HG02973 (cell line): ENCODE measurements around the gene NBEAL2.

Experiments
- ATAC-seq: cut with Tn5 transposase; IDR thresholded peaks from one replicate; pipeline ENCODE4 v1.9.1; 2021; ENCODE audit warnings: moderate library complexity; ENCODE audit not compliant: unreplicated experiment

The NBEAL2 gene

DNA sequence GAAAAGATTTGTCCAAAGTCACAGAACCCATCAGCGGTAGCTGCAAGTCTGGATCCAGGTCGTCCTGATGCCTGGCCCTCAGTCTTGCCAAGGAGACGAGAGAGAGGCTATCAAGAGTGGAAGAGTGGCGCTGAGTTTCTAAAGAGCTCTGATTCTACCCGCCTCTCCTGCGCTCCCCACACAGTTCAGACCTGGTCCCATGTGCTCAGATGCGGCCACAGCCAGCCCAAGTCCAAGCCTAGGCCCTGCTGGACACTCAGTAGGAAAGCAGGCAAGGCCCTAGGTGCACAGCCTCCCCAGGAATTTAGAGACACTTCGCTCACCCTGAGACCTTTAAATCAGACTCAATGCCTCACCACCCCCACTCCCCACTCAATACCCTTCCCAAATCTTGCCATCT, 35.3 kb upstream of the NBEAL2 start:
- no peak for ATAC-seq

GRCh38 chr3:46946416-46946815, 33.0 kb upstream of the NBEAL2 start:
- ATAC-seq = no peak

DNA sequence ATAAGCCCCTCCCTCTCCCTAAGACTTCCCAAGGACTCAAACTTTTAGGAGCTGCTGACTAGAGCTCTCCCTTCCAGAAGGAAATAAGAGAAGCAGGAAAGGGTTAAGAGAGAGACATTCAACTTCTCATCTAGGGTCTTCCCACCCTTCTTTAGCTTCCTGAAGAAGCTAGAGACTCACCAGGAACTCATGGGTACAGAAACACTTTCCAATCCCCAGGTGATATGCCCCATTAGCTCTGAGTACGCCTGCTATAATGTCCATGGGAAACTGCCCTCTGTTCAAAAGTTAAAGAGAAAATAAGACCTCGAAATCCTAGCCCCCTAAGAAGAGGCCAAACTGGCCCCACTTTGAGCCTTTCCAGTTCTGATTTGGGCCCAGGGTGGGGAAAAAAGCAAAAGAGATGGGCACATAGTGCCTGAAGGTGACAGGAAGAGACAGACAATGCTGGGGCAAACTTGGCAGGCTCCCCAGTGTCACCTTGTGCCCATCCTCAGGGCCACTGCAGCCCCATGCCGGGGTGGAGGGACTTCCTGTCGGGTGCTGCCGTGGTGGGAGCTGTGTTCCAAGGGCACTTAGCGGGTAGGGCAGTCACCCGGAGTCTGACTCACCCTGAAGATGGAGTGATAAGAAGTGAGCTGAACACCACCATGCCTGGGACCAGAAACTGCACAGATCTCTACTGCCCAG, 32.5 kb upstream of the NBEAL2 start:
- no peak for ATAC-seq

DNA sequence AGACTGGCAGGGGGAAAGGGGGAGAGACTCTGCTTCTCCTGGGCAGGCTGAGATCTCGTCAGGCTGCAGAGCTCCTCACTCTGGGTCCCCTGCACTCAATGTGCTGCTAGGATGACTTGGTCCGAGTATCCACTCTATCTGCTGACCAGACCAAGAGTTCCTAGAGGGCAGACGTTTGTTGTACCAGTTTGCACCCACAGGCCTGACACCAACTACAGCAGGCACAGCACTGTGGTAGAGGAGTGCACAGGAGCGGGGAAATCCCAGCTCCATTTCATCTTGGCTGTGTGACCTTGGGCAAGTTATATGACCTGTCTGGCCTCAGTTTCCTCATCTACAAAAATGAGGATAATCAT, 31.9 kb upstream of the NBEAL2 start:
- no peak for ATAC-seq

GRCh38 chr3:46947981-46948791, 31.3 kb upstream of the NBEAL2 start:
- no peak for ATAC-seq

GRCh38 chr3:46948830-46949671, 30.4 kb upstream of the NBEAL2 start:
- no peak for ATAC-seq

DNA sequence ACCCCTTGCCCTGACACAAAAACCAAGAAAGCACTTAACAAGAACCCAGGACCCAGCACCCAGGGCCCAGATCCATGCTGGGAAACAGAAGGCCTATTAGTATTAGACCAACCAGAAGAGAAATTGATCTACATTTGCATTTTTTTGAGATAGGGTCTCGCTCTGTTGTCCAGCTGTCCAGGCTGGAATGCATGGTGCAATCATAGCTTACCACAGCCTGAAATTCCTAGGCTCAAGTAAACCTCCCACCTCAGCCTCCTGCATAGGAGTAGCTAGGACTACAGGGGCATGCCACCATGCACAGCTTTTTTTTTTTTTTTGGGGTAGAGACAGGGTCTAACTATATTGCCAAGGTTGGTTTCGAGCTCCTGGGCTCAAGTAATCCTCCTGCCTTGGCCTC, 29.3 kb upstream of the NBEAL2 start:
- ATAC-seq = no peak

DNA sequence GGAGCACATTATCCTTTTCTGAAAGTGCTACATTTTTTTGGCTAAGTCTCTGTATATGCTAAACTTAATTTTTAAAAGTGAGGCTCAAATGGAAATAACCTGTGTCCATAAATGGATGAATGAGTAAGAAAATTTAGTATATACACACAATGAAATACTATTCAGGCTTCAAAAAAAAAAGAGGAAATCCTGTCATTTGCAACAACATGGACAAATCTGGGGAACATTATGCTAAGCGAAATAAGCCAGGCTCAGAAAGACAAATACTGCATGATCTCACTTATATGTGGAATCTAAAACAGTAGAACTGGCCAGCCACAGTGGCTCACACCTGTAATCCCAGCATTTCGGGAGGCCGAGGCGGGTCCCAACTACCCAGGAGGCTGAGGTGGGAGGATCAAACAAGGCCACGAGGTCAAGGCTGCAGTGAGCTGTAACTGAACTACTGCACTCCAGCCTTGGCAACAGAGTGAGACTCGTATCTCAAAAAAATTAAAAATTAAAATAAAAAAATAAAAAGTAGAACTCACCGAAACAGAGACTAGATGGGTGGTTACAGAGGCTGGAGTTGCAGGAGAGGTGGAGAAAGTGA, 28.7 kb upstream of the NBEAL2 start:
- ATAC-seq = no peak

DNA sequence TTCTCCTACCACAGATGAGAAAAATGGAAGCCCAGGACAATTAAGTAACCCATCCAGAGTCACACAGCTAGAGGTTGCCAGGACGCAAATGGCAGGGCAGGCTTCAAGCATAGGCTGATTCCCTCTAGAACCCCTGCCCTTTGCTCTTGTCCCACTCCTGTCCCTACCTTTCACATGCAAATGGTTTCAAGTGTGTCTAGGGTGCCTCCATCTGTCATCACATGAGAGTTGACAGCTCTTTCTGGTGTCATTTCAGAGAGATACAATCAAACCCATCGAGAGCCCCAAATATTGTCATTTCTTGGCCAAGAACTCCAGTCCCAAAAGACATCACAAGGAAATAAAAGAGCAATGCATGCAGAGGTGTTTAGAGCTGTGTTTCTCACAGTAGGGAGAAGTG, 26.7 kb upstream of the NBEAL2 start:
- ATAC-seq = no peak

DNA sequence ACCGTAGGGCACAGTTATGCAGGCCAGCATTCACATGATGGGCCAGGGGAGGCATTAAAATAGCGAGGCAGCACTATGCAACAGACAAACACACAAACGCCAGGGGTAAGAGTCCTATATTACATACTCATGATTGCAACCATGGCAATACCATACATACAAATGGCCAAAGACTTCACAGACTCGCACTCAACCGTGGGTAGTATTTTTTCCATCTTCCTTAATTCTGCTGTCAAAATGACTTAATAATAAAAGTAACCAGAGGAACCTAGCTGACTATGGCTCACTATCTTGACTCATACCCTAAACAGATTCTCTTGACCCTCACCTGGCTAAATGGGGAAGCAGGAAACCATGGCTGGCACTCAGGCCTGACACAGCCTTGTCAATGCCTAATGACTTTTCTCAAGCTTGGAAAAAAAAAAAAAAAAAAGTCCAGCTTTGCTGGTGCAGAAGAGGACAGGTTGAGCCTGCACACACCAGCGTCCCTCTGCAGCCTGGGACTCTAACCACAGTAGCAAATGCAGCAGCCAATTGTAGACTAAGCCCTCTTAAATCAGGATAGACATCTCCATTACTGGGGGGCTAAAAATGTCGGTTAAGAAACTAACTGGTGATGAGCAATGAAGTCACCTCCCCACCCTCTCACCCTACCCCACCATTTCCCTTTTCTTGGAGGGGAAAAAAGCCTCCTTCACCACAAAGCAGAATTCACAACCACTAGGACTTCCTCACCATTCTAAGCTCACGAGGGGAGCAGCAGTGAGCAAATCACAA, 26.0 kb upstream of the NBEAL2 start:
- no peak for ATAC-seq

- ATAC-seq = no peak
Observed at GRCh38 chr3:46954178-46954577, 25.3 kb upstream of the NBEAL2 start.

GRCh38 chr3:46955157-46955556, 24.3 kb upstream of the NBEAL2 start:
- no peak for ATAC-seq

DNA sequence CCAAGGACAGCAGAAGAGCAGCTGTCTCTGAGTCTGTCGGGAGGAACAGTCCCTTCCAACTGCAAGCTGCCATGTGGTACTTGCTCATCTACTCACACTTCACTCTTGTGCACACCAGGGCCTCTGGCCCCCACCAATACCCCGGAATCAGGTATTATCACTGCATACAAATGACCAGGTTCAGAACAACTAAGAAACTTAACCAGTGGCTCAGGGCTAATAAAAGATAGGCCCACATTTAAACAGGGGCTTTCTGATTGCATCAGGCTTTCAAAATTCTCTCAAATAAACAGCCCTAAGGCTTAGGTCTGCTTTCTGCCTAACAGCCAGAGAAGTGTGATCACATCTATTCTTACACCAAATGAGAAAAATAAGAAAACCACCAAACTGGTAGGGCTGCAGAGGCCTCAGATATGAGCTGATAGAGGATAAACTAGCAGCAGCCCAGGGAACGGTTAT, 23.6 kb upstream of the NBEAL2 start:
- ATAC-seq = no peak

GRCh38 chr3:46957092-46957820, 22.2 kb upstream of the NBEAL2 start:
- no peak for ATAC-seq

GRCh38 chr3:46958467-46959160, 20.9 kb upstream of the NBEAL2 start:
- no peak for ATAC-seq

DNA sequence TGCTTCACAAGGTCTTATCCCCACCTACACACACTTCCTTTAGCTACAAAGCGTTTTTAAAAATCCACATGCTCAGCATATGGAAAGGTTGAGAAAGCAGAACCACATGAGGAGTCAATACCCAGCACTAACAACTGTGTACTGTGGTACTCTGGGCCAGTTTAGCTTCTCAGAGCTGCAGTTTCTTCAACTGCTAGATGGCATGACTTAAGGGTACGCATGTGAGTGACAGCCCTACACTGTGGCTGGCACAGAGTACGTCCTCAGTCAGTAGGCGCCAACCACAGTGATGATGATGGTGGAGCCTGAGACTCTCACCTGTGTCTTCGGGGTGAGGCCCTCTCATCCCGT, 20.3 kb upstream of the NBEAL2 start:
- no peak for ATAC-seq

DNA sequence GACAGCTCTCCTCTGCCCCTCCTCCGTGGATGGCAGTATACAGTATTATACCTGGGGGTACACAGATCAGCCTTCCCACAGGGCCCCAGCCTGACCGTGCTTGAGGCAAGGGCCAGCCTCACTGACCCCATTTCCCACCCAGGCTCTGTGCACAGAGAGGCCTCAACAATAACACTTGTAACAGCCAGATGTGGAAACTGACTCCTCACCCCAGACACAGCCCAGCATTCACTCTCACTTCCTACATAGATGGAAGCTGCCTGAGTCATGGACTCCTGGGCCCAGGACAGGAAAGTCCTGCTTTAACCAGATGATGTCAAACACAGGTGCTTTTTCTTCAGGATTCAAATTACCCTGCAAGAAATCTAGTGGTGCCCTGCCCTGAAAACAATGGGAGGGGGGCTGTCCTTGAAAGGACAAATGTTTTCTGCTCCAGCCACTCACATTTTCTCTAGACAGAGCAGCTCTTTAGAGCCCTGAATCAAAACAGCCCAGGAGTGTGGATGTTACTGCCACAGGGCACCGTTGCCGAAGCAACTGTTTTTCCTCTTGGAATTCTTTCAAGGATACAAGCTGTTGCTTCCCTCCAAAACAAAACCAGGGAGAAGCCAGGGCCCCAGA, 19.3 kb upstream of the NBEAL2 start:
- no peak for ATAC-seq

DNA sequence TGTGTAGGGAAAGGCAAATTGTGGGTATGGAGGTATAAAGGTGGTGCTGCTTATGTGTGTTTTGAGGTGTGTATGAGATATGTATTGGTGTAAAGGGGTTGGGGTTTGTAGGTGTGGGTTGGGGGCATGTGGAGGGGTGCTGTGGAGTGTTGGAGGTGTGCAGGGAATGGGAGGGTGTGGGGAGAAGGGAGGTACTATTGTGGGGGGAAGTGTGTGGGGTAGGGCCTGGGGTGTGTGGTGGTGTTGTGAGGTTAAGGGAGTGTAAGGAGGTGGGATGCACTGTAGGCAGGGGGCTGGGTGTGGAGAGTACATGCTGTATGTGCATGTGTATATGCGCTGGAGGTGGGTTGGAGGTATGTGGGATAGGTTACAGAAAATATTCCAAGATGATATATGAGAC, 18.6 kb upstream of the NBEAL2 start:
- no peak for ATAC-seq

DNA sequence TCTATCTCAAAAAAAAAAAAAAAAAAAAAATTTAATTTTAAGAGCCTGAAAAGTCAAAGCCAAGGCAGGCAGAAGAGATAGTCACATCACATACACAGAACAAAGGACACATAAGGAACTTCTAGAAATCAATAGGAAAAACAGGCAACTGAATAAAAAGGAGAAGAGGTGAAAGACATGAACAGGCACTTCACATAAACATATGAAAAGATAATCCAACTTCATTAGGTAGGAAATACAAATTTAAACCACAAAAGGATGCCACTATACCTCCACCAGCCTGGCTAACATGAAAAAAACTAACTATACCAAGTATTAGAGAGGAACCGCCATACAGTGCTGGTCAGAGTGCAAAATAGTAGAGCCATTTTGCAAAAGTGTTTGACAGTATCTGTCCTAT, 17.0 kb upstream of the NBEAL2 start:
- ATAC-seq = no peak
